GM12864 (cell line): ENCODE results near the gene LRRC40.
A peak's percentile ranks its signal among the peaks of the same experiment; 100 is the strongest.

ENCODE experiments used
- DNase-seq: peaks from one replicate; pipeline ENCODE4 v3.0.0-alpha.2; 2011; ENCODE audit warnings: low read depth
- H3K4me3 ChIP-seq: 2 replicates; pipeline ENCODE4 v1.5.1; 2011; ENCODE audit warnings: mild to moderate bottlenecking, low read depth, low read length, control low read depth
- TF ChIP-seq, protein P1 (sequence below): IDR thresholded peaks from 2 replicates; pipeline ENCODE4 v1.5.1; 2011; ENCODE audit warnings: low read depth, mild to moderate bottlenecking, moderate library complexity, low read length, control low read depth, inconsistent platforms; ENCODE audit errors: missing control alignments

Gene LRRC40

DNA sequence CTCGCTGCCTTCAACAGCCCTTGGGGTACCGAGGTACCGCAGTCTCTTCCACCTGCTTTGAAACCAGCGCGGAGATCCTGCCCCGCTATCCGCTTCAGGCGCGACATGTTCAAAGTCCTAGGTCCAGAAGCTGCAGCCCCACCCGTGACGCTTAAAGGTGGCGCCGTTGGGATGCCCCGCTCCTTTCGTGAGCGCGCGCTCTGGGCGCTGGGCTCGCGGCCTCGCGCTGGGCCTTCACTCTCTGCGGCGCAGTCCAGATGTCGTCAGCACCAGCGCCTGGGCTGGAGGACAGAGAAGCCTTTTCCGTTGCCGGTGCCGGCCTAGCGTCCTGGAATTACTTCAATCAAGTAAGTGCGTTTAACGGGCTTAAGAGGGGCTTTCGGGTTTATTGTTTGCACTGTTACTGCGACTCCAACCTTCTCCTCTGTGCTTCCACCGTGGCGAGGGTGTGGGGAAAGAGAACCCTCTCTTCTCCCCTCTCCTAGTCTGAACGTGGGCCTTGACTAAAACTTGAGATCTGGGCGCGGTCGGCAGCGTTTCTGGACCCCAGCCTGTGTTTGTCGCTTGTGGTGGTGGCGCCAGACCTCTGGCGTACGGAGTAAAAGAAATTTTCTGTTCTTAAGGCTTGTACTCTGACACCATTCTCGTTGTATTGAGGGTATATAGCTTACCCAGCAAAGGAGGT is at the start of gene LRRC40:
LRRC40 (minus strand) TSS at position 146 of the 685 bp plus-strand sequence; CDS start at position 107, 39 bp downstream.
- peak; percentile 79 for DNase-seq
- TF ChIP-seq, protein P1, sequence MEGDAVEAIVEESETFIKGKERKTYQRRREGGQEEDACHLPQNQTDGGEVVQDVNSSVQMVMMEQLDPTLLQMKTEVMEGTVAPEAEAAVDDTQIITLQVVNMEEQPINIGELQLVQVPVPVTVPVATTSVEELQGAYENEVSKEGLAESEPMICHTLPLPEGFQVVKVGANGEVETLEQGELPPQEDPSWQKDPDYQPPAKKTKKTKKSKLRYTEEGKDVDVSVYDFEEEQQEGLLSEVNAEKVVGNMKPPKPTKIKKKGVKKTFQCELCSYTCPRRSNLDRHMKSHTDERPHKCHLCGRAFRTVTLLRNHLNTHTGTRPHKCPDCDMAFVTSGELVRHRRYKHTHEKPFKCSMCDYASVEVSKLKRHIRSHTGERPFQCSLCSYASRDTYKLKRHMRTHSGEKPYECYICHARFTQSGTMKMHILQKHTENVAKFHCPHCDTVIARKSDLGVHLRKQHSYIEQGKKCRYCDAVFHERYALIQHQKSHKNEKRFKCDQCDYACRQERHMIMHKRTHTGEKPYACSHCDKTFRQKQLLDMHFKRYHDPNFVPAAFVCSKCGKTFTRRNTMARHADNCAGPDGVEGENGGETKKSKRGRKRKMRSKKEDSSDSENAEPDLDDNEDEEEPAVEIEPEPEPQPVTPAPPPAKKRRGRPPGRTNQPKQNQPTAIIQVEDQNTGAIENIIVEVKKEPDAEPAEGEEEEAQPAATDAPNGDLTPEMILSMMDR, result no peak
- peak within 1 kb of the TSS; percentile 93 for H3K4me3 ChIP-seq

DNA sequence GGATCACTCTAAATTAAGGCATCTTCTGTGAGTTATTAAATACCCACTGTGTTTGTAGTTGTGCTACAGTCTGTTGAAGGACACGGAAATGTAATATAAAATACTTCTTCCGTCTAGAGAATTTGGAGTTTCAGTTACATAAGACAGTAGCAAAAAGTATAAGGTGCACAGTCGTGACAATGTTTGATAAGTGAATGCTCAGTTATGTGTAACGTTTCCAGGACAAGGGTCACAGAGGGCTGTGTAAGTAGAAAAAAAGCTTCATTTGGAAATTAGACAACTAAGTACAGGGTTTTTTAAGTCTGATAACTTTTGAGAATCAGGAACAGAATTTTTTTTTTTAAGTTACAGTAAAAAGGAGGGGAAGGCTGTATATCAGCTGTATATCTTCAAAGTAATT is 43.4 kb upstream of the LRRC40 start:
- no peak overlapping the region for H3K4me3 ChIP-seq
- TF ChIP-seq, protein P1, result no peak
- DNase-seq, result no peak

DNA sequence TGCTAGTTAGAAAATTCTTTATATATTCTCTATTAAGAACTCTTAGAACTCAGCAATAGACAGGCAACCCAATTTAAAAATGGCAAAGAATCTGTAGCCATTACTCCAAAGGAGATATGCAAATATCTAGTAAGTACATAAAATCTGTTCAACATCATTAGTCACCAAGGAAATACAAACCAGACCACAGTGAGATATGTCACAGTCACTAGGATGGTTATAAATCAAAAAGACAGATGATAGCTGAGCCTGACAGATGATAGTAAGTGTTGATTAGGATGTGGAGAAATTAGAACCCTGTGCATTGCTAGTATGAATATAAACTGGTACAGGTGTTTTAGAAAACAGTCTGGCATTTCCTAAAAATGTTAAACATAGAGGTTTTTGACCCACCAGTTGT is 42.4 kb upstream of the LRRC40 start:
- no peak for DNase-seq
- TF ChIP-seq, protein P1, result no peak
- no peak overlapping the region for H3K4me3 ChIP-seq

DNA sequence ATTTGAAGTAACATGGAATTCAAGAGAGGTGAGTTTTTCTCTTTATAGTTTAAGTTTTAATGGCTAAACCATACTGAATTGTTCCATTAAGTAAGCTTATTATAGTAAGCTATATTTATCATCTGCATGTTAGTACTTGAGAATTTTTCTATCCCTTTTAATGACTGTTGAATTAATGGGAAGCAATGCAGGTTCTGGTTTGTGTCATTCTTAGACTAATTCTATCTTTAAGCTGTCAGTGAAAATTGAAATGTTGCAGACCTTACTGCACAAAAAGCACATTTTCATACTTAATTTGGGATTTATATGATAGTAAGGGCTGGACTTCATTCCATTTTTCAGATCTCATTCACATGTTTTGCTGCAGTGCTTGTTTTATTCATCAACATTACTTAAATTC is 41.7 kb upstream of the LRRC40 start:
- TF ChIP-seq, protein P1, result no peak
- H3K4me3 ChIP-seq, result no peak overlapping the region
- no peak for DNase-seq

DNA sequence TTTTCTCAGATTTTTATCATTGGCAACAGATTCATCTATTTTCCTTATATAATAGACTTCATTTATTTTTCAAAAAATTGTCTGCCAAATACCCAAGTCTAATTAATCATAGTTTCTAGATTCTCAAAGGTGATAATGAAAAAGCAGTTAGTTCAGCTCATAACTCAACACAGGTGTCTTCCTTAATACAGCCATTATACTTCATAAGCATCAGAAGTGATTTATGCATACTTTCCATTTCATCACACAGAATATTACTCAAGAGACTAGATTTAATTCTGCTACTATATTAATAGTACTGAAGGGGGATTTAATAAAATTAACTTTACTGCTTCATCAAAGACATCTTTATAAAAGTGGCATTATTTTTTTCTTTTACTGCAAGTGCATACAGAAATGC is 34.6 kb upstream of the LRRC40 start:
- no peak for DNase-seq
- TF ChIP-seq, protein P1, result no peak
- H3K4me3 ChIP-seq, result no peak overlapping the region

DNA sequence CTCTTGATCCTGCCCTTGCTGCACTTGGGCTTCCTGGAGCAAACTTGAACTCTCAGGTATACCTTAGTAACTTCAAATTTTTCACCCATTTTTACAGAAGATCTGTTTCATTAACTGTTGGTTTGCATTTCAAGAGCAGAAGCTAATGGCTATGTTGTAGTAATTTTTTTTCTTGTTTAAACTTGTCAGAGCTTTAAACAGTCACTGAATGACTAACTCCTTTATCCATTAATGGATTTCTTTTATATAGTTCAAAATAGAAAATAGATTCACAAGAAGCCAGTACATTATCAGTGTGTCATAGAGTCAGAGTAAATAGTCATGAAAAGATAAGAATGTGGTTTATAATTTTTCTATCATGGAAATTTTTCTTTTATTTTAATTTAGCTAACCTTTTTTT is 29.4 kb upstream of the LRRC40 start:
- DNase-seq, result no peak
- TF ChIP-seq, protein P1, result no peak

DNA sequence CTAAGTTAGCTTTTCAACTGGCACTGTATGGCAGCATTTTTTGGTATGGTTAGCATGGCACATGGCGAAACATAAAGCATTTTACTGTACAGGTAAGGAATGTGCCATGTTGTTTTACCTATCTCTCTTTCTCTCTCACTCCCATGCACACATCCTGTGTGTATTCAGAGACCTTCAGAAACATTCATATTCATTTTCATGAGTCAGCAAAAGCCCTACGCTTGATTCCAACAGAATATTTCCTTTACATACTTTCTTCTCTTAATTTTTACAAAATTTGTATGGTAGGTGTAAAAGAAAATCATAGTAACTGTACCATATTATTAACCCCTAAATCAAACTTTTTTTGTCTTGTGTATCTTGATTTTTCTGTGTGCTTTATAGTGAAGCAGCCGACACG is 26.1 kb upstream of the LRRC40 start:
- TF ChIP-seq, protein P1, result no peak
- H3K4me3 ChIP-seq, result no peak overlapping the region
- no peak for DNase-seq

More for the DNA sequence above, 29.4 kb upstream of the LRRC40 start:
- no peak overlapping the region for H3K4me3 ChIP-seq
